HG03066 (cell line): ENCODE results near the gene GNAI3.

Experiments used
- ATAC-seq: cut with Tn5 transposase; IDR thresholded peaks from one replicate; pipeline ENCODE4 v1.9.1; 2021; ENCODE audit warnings: low read depth; ENCODE audit not compliant: unreplicated experiment

GNAI3 gene

GRCh38 chr1:109548321-109549267, at the start of gene GNAI3:
TSS of gene GNAI3 (plus strand) at chr1:109548615. CDS start at chr1:109548721, 106 bp downstream.
- peak; percentile 92 for ATAC-seq

GRCh38 chr1:109499081-109499480, 49.3 kb upstream of the GNAI3 start:
- ATAC-seq: no peak

- no peak for ATAC-seq
Observed at GRCh38 chr1:109499661-109500536, 48.5 kb upstream of the GNAI3 start.

GRCh38 chr1:109500941-109501381, 47.5 kb upstream of the GNAI3 start:
- no peak for ATAC-seq

GRCh38 chr1:109501644-109502363, 46.6 kb upstream of the GNAI3 start:
- ATAC-seq: no peak

GRCh38 chr1:109502364-109502851, 46.0 kb upstream of the GNAI3 start:
- no peak for ATAC-seq

GRCh38 chr1:109503935-109504334, 44.5 kb upstream of the GNAI3 start:
- no peak for ATAC-seq

GRCh38 chr1:109504974-109505373, 43.4 kb upstream of the GNAI3 start:
- no peak for ATAC-seq

- no peak for ATAC-seq
Observed at GRCh38 chr1:109508001-109508872, 40.2 kb upstream of the GNAI3 start.

GRCh38 chr1:109508873-109509175, 39.6 kb upstream of the GNAI3 start:
- no peak for ATAC-seq

GRCh38 chr1:109509176-109510134, 39.0 kb upstream of the GNAI3 start, which contains the start of gene AMIGO1:
TSS of gene AMIGO1 (minus strand) at chr1:109509727. CDS start at chr1:109508912, 815 bp downstream.
- ATAC-seq: no peak

GRCh38 chr1:109513110-109513710, 35.2 kb upstream of the GNAI3 start:
- ATAC-seq: no peak

GRCh38 chr1:109514846-109515245, 33.6 kb upstream of the GNAI3 start:
- ATAC-seq: no peak

GRCh38 chr1:109516872-109517271, 31.5 kb upstream of the GNAI3 start:
- no peak for ATAC-seq

GRCh38 chr1:109517337-109517736, 31.1 kb upstream of the GNAI3 start:
- ATAC-seq: no peak

GRCh38 chr1:109521002-109521951, 27.1 kb upstream of the GNAI3 start:
- no peak for ATAC-seq

GRCh38 chr1:109522026-109522425, 26.4 kb upstream of the GNAI3 start:
- ATAC-seq: no peak
